ENCODE data around the gene RBM15B.
"Not testable (repeated sequence)": the region's sequence is repeated elsewhere in the genome, so short reads cannot be mapped to it uniquely, and the experiment has no call there.

Gene RBM15B

DNA sequence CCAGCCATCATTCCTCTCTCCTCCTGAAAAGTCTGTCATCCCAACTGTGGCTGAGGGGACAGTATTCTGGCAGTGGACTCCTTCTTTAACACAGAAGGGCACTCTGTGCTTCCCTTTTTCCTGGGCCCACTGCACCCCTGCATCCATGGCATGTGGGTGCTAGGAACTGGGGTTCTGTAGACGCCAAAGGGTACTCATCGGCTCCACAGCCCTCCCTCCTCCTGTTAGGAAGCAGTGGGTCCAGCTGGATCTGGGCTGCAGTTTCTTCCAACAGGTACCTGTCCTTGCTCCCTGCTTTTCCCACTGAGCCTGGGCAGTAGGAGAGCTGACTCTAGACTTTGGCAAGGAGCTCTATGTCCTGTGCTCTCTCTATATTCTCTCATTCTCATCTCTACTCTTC, 12.4 kb upstream of the RBM15B start:
- no peak for DNase-seq

DNA sequence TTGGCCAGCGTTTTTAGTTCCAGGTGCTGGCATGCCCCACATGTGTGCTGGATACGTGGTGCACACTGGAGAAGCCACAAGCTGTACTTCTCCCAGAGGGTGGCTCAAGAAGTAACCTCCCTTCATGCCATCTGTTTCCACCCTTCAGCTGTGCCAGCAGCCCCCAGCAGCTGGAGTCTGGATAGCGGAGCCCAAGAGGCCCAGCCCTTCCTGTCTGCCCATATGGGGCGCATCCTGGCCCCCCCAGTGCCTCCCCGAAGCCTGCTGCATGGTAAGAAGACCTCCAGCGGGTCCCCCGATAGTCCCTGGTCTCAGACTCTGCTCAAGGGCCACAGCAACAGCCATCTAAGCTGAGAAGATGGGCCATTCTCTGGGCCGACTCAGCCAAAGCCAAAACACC, 11.8 kb upstream of the RBM15B start:
- no peak for DNase-seq

DNA sequence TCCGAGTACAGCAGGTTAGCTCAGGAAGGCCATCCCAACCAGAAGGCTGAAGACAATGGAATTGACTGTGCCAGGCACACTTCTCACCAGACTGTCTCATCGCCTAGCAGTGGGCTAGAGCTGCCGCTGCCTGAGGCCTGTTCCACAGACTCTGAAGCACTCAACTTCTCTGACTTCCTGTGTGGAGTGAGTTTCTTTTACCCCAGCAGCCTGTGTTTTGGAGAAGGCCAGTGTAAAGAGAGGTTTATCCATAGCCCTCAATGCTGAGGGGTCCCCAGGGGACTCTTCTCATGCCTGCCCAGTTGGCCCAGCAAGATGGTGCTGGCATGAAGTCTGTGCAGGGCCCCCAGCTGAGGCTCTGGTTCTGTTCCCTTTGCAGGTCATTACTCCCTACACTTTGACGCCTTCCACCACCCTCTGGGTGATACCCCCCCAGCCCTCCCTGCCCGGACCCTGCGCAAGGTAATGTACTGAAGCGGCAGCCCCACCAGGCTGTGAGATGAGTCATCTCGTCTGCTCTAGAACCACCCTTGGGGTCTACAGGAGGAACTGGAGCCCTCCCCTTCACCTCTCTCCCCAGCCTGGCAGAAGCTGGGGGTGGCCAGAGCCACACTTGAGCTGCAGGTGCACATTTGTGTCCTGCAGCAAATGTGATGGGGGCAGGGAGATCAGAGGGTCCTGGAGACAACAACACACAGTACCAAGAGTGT, 11.2 kb upstream of the RBM15B start:
- DNase-seq = no peak

DNA sequence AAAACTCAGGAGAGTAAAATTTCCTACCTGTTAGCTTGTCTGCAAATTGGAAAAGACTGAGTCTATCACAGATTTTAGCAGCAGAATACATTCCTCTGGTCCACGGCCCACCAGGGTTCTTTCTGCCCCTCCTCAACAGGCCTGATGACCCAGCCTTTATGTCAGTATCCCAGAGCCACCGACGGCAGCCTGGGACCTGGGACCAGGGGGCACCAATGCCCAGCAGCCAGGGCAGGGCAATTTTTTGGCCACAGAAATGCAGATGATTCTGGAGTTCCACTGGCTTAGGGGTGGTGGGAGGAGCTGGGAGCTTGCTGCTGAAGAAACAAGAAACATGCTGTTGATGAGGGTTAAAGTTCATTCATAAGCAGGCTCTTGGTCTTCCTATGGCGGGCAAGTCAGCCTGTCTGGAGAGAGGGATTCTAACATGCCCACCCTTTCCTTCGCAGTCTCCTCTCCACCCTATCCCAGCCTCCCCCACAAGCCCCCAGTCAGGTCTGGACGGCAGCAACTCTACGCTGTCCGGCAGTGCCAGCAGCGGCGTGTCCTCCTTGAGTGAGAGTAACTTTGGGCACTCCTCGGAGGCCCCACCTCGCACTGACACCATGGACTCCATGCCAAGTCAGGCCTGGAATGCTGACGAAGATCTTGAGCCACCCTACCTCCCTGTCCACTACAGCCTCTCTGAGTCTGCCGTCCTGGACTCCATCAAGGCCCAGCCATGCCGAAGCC, 10.3 kb upstream of the RBM15B start:
- no peak for DNase-seq

DNA sequence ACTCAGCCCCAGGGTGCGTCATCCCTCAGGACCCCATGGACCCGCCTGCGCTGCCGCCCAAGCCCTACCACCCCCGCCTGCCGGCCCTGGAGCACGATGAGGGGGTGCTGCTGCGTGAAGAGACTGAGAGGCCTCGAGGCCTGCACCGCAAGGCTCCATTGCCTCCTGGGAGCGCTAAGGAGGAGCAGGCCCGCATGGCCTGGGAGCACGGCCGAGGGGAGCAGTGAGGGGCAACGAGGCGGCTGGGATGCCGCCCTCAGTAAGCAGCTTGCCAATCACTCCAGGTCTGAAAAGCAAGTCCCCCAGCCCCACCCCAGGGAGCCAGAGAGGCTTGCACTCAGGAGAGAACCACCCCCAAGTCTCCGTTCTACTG, 9.8 kb upstream of the RBM15B start:
- no peak for DNase-seq

DNA sequence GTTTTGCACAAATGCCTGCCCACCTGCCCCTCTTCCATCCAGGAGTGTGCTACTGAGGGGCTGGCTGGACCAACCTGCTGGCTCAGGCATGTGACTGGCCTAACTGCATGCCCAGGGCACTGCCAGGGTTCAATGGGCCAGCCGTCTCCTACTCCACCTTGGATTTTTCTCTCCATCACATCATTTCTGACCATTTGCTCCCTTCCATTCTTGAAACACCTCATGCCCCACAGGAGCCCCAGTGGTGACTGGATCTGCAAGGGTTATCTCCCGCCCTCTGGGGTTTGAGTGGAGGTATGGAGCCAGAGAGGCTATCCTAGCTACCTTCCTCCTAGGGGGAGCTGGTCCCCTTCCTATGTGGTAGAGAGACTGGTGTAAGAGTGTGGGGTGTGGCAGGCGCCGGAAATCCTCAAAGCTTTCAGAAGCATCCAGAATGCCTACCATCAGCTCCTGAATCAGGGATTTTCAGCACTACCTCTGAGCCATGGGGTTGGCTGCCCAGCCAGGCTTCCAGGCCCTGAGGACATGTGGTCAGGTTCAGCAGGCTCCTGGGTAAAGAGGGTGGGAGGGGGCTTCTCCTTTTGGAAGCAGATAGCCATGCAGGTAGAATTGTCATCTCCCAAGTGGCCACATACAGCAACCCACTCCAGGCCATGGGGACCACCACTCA, 8.9 kb upstream of the RBM15B start:
- DNase-seq = no peak

DNA sequence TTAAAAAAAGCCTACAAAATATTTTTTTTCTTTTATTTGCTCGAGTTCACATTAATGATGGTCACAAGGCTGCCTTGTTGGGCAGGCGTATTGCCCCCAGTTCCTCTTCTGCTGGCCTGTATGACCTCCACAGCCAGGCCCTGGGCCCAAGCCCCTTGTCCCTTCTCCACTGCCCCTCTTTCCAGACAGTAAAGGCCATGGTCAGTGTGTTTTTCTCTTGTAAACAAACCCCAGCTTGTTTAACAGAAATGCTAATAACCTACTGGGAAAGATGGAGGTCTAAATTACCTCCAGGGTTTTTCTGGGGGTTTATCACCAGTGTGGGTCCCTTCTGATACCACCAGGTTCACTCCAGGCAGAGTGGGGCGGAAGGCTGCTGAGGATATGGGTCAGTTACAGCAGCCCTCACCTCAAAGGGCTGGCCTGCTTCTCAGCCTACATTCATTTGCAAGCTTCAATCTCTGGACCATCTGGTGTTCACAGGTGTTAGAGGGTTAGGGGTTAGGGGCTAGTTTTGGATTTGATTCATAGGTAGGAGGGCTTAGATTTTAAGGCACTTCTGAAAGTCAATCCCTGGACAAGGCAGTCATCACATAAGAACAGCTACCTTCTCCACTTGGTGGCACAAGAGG, 8.0 kb upstream of the RBM15B start:
- DNase-seq = no peak

DNA sequence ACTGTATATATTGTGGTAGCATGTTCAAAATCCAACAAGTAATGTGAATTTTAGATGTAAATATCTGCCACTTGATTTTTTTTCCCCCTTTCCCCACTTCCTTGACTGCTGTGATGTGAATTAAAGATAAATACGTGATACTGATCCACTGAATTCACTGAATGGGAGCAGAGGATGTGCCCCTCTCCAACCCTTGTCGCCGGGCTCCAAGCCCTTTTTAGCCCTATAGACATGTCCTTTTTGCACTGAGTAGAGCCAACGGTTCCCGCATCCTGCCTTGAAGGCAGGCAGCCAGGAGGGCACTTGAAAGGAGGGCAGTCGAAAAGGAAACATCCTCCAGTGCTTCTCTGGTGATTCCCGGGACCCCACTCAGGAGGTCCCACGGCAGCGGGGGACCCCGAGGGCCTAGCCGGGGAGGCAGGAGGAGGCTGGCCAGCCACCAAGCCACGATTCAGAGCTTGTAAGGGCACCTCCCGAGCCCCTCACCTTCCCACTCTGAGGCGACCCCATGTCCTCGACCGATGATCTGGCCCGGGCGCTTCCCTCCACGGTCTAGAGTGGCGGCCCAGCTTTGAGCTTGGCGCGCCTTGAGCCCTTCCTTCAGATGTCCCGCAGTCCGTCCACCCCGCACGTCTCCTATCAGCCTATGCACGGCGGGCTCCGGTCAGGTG, 6.9 kb upstream of the RBM15B start:
- peak; percentile 8 to 30 for DNase-seq

DNA sequence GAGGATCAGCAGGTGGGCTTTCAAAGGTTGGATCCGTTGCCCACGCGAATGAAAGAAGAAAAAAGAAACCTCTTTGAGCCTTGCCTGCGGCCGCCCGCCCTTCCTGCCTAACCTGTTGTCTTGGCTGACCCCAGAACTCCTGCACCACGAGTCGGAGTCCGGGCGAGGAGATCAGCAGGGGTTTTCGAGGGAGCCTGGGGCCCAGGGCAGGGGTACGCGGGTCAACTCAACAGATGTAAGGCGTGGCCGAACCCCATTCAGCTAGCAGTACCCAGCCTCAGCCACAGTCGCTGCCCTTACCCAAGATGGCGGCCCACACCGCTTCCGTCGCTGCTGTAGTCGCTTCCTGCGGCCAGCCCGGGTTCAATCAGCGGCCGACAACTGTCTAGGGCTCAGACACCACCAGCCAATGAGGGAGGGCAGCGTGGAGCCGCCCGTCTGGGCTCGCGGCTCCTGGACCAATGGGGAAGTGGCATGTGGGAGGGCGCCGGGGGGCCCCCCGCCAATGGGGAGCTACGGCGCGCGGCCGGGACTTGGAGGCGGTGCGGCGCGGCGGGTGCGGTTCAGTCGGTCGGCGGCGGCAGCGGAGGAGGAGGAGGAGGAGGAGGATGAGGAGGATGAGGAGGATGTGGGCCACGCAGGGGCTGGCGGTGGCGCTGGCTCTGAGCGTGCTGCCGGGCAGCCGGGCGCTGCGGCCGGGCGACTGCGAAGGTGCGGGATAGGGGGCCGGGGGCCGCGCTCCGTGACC, 6.2 kb upstream of the RBM15B start, which contains the start of gene MANF:
MANF (plus strand) TSS at position 566 of the 748 bp plus-strand sequence; CDS start at position 618, 52 bp downstream.
- DNase-seq = peak; percentile 94 to 97

DNA sequence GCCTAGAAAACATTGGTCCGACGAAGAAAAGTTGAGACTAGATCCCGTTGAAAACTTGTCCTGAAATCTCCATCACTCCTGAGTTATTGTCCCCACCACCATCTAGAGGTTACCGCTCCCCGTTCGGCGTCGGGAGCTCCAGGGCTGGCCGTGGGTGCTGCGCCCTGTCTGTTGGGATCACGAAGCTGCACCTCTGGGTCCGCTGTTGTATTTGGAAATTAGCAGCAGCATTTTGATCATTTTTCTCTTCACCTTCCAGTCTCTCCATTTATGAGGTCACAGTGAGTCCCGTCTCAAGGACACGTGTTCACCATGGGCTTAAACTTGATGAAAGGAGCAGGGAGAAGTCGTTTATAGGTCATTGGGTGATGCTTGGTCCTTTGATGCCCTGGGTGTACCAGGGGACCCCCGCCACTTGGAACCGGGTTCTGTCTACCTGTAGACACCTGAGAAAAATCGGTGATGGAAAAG, 5.4 kb upstream of the RBM15B start:
- DNase-seq = no peak

DNA sequence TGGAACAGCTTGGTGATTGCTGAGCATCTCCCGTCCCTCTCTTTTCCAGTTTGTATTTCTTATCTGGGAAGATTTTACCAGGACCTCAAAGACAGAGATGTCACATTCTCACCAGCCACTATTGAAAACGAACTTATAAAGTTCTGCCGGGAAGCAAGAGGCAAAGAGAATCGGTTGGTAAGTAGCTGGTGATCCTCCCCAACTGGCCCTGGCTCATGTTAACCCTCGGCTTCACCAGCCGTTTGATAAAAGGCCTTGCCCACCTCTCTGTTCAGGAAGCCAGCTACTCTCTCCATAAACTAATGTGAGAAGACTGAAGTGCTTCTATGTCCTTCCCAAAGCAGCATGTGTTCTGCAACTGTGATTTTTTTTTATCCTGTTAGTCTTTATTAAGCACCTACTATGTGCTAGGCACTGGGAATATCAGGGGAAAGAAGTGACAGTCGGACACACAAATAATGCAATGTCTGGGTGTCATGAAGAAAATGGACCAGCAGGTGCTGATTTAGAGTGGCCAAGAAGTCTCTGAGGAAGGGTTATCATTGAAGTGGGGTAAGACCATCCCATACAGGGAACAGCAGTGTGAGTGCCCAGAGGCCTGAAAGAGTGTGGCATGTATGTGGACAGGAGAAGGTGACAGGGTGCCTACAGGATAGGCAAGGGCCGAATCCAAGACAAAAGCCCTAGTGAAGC, 4.8 kb upstream of the RBM15B start:
- DNase-seq = no peak

DNA sequence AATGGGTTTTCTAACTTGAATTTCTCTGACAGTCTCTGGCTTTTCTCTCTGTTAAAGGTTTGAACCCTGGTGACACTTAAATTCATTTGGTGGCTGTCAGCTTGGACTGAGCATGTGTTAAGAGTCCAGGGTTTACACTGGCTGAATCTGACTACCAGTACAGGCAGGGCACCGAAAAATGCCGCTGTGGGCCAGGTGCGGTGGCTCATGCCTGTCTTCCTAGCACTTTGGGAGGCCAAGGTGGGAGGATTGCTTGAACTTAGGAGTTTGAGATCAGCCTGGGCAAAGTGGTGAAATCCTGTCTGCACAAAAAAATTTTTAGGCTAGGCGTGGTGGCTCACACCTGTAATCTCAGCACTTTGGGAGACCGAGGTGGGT, 4.2 kb upstream of the RBM15B start:
- DNase-seq = no peak

DNA sequence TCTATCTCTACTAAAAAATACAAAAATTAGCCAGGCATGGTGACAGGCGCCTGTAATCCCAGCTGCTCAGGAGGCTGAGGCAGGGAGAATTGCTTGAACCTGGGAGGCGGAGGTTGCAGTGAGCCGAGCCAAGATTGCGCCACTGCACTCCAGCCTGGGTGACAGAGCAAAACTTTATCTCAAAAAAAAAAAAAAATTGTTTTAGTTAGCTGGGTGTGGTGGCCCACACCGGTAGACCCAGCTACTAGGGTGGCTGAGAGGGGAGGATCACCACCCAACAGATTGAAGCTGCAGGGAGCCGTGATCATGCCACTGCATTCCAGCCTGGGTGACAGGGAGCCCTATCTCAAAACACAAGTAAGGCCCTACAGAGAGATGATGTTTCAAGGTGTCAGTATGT, 3.8 kb upstream of the RBM15B start:
- DNase-seq = not testable (repeated sequence)

DNA sequence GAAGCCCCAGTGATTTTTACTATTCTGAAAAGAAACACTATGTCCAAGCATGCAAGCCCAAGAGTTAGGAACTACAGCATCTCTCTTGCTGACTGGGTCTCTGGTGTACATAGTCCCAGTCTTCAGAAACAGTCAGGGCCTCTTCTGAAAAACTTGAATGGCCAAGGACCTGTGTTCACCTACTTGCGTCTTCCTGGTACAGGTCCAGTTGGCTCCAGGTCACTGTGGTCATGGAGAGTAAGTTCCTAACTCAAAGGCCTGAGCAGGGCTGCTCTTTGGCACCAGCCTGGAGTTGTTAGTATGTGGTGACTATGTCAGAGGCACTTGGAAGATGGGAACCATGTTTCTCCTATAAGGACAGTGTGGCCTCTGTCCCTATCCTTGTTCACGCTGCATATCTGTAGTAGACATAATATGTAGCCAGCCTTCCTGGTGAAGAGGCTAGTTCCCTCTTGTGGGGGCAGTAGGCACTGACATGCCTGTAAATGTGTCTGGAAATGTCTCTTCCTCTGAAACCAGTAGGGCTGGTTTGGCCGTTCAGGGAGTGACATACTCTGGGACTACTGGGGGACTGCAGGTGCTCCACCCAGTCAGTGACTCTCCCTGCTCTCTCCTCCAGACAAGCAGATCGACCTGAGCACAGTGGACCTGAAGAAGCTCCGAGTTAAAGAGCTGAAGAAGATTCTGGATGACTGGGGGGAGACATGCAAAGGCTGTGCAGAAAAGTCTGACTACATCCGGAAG, 2.6 kb upstream of the RBM15B start:
- DNase-seq = peak; percentile 8 to 16

DNA sequence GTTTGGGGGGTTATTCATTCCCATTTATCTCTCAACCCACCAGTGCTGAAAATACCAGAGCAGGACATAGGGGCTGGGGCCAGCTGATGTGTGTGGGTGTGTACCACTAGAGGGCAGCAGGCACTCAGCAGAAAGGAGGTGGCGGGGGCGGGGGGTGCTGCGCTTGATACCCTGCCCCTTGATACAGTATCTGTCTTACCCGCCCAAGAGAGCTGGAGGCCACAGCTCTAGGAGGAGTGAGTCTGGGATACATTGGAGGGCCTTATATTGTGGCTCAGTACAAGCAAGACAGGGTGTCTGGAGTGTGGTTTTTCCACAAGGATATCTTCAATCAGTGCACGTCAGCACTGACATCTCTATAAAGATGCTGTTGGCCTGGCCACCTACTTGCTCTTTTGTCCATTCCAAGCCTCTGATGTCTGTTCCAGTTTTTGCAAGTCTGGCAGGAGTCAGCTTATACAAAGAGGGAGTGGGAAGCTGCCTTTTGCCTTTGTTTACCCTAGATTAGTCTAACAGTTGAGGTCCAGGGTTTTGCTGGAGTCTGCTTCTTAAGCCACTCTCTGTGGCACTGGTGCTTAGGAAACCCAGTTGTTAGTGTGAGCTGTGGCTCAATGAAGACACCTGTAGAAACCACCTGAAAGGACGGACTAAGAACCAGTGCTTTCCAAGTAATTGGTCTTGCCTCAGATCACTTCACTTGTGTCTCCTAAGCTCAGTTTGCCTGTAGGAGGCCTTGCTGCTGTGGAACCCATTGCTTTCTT, 1.5 kb upstream of the RBM15B start:
- peak in 1 of 2 experiments; percentile 46 for DNase-seq

DNA sequence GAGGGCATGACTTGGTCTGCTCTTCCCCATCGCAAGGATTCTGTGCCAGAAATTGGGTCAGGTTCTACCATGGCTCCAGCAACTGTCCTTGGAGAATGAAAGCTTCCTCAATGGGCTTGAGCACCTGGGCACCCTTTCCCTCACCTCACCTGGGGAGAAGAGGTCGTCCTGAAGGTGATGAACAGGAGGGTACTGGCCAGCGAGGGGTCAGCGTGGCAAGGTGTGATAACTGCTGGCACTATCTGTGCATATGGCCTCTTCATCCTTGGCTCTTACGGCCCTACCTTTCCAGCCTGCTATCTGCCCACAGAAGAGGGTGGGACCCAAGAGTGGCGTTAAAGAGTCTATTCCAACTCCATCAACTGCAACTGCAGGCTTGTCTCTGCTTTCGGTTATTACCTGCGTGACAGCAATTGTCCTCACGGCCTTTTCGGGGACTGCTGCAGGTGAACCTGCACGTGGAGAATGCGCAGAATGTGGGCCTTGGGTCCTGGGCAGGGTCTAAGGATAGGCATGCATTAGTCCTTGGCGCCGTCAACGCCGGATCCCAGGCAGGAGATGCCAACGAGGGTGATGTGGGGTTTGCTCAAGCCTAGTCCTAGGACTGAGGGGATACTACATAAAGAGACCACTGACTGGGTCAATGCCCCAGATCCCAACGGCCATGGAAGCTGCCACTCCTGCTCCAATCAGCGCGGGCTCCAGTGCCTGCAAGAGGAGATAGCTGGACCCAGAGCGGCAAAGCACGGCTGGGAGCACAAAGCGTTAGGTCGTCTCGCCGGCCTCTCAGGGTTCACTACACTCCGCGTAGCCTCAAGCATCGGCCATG, 625 bp upstream of the RBM15B start:
- DNase-seq = no peak

DNA sequence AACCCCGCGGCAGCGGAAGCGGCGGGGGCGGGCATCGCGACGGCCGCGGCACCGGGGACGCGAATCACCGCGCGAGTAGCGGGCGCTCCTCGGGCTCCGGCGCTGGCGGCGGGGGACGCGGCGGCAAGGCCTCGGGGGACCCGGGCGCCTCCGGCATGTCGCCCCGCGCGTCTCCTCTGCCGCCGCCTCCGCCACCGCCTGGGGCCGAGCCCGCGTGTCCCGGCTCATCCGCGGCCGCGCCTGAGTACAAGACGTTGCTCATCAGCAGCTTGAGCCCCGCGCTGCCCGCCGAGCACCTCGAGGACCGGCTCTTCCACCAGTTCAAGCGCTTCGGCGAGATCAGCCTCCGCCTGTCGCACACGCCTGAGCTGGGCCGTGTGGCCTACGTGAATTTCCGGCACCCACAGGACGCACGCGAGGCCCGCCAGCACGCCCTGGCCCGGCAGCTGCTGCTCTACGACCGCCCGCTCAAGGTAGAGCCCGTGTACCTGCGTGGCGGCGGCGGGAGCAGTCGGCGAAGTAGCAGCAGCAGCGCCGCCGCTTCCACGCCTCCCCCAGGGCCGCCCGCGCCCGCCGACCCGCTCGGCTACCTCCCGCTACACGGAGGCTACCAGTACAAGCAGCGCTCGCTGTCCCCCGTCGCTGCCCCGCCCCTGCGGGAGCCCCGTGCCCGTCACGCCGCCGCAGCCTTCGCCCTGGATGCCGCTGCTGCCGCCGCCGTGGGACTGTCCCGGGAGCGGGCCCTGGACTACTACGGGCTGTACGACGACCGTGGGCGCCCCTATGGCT, 675 bp downstream of the RBM15B start:
- DNase-seq = no peak

All from SHP77 (cell line).